ENCODE data around the gene UBE2J2. TPM values are rescaled to one million over a fixed set of nuclear protein-coding genes. Genes with fewer than 3 reads are reported as not detected.

UBE2J2 gene
- total RNA-seq, 3 donors from 2014 or later = 37.0 to 39.8 (median 37.4) TPM

DNA sequence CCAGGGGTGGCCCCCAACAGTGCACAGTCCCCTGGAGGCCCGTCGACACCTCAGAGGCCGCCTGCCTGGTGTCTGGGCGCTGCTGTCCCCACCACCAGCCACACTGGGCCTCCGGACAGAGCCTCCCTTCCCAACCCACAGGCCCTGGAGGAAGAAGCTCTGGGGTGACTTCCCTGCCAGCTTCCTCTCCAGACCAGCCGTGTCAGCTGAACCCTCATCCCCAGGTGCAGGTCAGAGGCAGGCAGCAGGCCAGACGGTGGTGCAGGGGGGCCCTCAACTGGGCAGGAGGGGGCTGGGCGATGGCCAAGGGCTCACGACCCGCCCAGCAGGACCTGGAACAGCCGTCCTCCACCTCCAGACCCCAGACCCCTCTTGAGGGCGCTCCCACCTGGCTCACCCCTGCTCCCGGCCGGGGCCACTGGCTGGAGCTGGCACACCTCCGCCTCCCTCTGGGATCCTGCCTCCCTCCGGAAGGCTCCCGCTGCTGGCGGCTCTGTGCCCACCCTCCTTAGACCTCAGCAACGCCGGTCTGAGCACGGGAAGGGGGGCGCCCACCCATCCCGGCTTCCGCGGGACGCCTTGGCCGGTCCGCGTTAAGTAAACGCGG lies 67.8 kb downstream of the UBE2J2 start:
- no peak overlapping the region for H3K27ac ChIP-seq
- H3K4me1 ChIP-seq = peaks cover 0 to 11% of the 10 kb centered on the region in 2 donors
- no peak for DNase-seq (ENCODE audit: low spot score in 2 of 2)
- H3K36me3 ChIP-seq = no peaks in the 10 kb centered on the region
- no peaks in the 10 kb centered on the region for H3K9me3 ChIP-seq
- peak overlapping the region; percentile 10 to 57 (median 34) for H3K4me3 ChIP-seq
- intact Hi-C loops (cut with DNase I; ENCODE audit: low total_unique reads) = no loop called here
- H3K27me3 ChIP-seq = no peaks in the 10 kb centered on the region
- TF ChIP-seq POLR2AphosphoS5 (IDR thresholded peaks at IDR 0.05) (no peak), POLR2A (IDR thresholded peaks at IDR 0.05) (no peak)
- TF ChIP-seq, protein P1, sequence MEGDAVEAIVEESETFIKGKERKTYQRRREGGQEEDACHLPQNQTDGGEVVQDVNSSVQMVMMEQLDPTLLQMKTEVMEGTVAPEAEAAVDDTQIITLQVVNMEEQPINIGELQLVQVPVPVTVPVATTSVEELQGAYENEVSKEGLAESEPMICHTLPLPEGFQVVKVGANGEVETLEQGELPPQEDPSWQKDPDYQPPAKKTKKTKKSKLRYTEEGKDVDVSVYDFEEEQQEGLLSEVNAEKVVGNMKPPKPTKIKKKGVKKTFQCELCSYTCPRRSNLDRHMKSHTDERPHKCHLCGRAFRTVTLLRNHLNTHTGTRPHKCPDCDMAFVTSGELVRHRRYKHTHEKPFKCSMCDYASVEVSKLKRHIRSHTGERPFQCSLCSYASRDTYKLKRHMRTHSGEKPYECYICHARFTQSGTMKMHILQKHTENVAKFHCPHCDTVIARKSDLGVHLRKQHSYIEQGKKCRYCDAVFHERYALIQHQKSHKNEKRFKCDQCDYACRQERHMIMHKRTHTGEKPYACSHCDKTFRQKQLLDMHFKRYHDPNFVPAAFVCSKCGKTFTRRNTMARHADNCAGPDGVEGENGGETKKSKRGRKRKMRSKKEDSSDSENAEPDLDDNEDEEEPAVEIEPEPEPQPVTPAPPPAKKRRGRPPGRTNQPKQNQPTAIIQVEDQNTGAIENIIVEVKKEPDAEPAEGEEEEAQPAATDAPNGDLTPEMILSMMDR (IDR thresholded peaks at IDR 0.05) = no peak

DNA sequence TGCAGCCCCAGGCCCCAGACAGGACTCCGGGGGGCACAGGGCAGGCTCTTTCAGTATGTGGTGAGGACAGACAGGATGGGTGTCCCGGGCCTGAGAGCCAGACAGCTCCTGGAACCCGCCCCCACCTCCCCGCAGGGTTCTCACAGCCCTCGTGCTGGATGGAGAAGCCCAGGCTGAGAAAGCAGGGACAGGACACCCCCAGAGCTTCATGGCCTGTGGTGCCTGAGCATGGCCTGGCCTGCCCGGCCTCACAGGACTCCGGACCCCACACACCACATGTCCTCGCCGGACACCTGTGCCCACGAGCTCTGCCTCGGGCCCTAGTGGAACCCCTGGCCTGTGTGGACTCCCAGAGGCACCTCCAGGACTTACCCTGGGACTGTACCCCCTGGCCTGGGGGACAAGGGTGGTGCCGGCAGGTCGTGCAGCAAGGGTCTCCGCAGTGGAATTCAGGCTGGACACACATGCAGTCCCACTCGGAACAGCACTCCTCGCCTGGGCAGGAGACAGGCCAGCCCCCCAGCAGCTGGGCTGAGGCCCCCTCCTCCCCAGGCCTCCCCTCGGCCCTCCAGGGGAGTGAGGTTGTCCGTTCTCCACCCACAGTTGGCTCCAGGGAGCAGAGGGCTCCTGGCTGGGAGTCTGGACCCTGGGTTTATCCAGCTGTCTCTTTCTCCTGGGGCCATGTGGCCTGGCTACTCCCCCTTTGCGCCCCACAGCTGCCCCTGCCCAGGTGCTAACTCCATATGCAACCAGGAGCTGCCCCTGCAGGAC lies 68.5 kb downstream of the UBE2J2 start:
- Histone ChIP-seq H3K27me3 (no peaks in the 10 kb centered on the region), H3K4me1 (peaks cover 0 to 11% of the 10 kb centered on the region in 2 donors), H3K9me3 (no peaks in the 10 kb centered on the region), H3K27ac (no peak overlapping the region), H3K4me3 (no peak overlapping the region), H3K36me3 (no peaks in the 10 kb centered on the region)
- DNase-seq (ENCODE audit: low spot score in 2 of 2) = no peak
- TF ChIP-seq, protein P1 (IDR thresholded peaks at IDR 0.05) = no peak
- TF ChIP-seq POLR2A (IDR thresholded peaks at IDR 0.05) (no peak), POLR2AphosphoS5 (IDR thresholded peaks at IDR 0.05) (no peak)
- intact Hi-C loops (cut with DNase I; ENCODE audit: low total_unique reads) = no loop called here

GRCh38 chr1:1204425-1204920 lies 69.2 kb downstream of the UBE2J2 start:
- no peaks in the 10 kb centered on the region for H3K9me3 ChIP-seq
- intact Hi-C loops (cut with DNase I; ENCODE audit: low total_unique reads) = no loop called here
- no peak for DNase-seq (ENCODE audit: low spot score in 2 of 2)
- TF ChIP-seq POLR2AphosphoS5 (IDR thresholded peaks at IDR 0.05) (no peak), POLR2A (IDR thresholded peaks at IDR 0.05) (no peak)
- TF ChIP-seq, protein P1 (IDR thresholded peaks at IDR 0.05) = no peak
- peaks cover 0 to 11% of the 10 kb centered on the region in 2 donors for H3K4me1 ChIP-seq
- H3K27me3 ChIP-seq = no peaks in the 10 kb centered on the region
- H3K4me3 ChIP-seq = no peak overlapping the region
- H3K27ac ChIP-seq = no peak overlapping the region
- H3K36me3 ChIP-seq = no peaks in the 10 kb centered on the region

Other genes starting within 250 kb of the UBE2J2 start
- 1 to 10 TPM in 1 of 3 donors, under 1 TPM in 1, not detected in 1; 0.33 to 2.8 TPM for gene RNF223, start 199.5 kb downstream of the UBE2J2 start, total RNA-seq
- 10 to 100 TPM in 2 of 3 donors, 1 to 10 TPM in 1; 6.9 to 24.0 (median 12.5) TPM for gene C1orf159, start 157.8 kb downstream of the UBE2J2 start, total RNA-seq
- gene TTLL10, start 100.0 kb downstream of the UBE2J2 start, total RNA-seq = under 1 TPM; 0.15 to 0.33 (median 0.16) TPM
- 1 to 10 TPM in 2 of 3 donors, not detected in 1; 1.9 to 5.9 TPM for gene TNFRSF18, start 67.3 kb downstream of the UBE2J2 start, total RNA-seq
- gene TNFRSF4, start 59.7 kb downstream of the UBE2J2 start, total RNA-seq = 1 to 10 TPM in 2 of 3 donors, under 1 TPM in 1; 0.64 to 2.3 (median 1.6) TPM
- gene SDF4, start 41.9 kb downstream of the UBE2J2 start, total RNA-seq = 100 to 1,000 TPM in 1 of 3 donors, 10 to 100 TPM in 2; 58.0 to 111 (median 79.3) TPM
- 10 to 100 TPM; 14.4 to 16.0 (median 14.4) TPM for gene B3GALT6, start 41.6 kb downstream of the UBE2J2 start, total RNA-seq
- 1 to 10 TPM in 1 of 3 donors, not detected in 2; 2.0 TPM for gene C1QTNF12, start 27.1 kb downstream of the UBE2J2 start, total RNA-seq
- 1 to 10 TPM in 2 of 3 donors, under 1 TPM in 1; 0.96 to 5.2 (median 4.7) TPM for gene SCNN1D, start 6.6 kb upstream of the UBE2J2 start, total RNA-seq
- gene ACAP3, start 34.1 kb upstream of the UBE2J2 start, total RNA-seq = 10 to 100 TPM; 19.7 to 33.4 (median 26.9) TPM
- gene PUSL1, start 34.7 kb upstream of the UBE2J2 start, total RNA-seq = 10 to 100 TPM; 16.0 to 27.5 (median 22.0) TPM
- gene INTS11, start 50.8 kb upstream of the UBE2J2 start, total RNA-seq = 100 to 1,000 TPM in 2 of 3 donors, 10 to 100 TPM in 1; 68.6 to 125 (median 119) TPM
- gene CPTP, start 50.9 kb upstream of the UBE2J2 start, total RNA-seq = 10 to 100 TPM in 2 of 3 donors, 1 to 10 TPM in 1; 9.0 to 16.4 (median 13.4) TPM
- gene TAS1R3, start 57.4 kb upstream of the UBE2J2 start, total RNA-seq = under 1 TPM in 2 of 3 donors, not detected in 1; 0.16 to 0.33 TPM
- gene DVL1, start 75.6 kb upstream of the UBE2J2 start, total RNA-seq = 10 to 100 TPM; 55.2 to 70.1 (median 55.2) TPM
- gene MXRA8, start 84.7 kb upstream of the UBE2J2 start, total RNA-seq = 100 to 1,000 TPM in 1 of 3 donors, 10 to 100 TPM in 2; 93.4 to 308 (median 99.8) TPM
- gene AURKAIP1, start 101.4 kb upstream of the UBE2J2 start, total RNA-seq = 100 to 1,000 TPM in 1 of 3 donors, 10 to 100 TPM in 2; 91.3 to 116 (median 99.6) TPM
- 100 to 1,000 TPM; 170 to 325 (median 285) TPM for gene CCNL2, start 125.5 kb upstream of the UBE2J2 start, total RNA-seq
- 100 to 1,000 TPM; 127 to 149 (median 147) TPM for gene MRPL20, start 133.4 kb upstream of the UBE2J2 start, total RNA-seq
- 10 to 100 TPM; 10.2 to 16.0 (median 12.2) TPM for gene ANKRD65, start 147.4 kb upstream of the UBE2J2 start, total RNA-seq
- 10 to 100 TPM; 13.0 to 44.8 (median 35.7) TPM for gene VWA1, start 161.8 kb upstream of the UBE2J2 start, total RNA-seq
- gene ATAD3C, start 175.8 kb upstream of the UBE2J2 start, total RNA-seq = 1 to 10 TPM; 1.9 to 8.5 (median 4.3) TPM
- gene ATAD3B, start 197.9 kb upstream of the UBE2J2 start, total RNA-seq = 10 to 100 TPM in 2 of 3 donors, 1 to 10 TPM in 1; 9.9 to 22.9 (median 22.4) TPM
- 10 to 100 TPM; 14.9 to 22.3 (median 15.5) TPM for gene ATAD3A, start 238.3 kb upstream of the UBE2J2 start, total RNA-seq